ENCODE measurements around the gene CRYBA1. TPM values are rescaled to one million over a fixed set of nuclear protein-coding genes. Genes with fewer than 3 reads are reported as not detected.

CRYBA1 gene
- total RNA-seq, 2 experiments from 2014 or later, result not detected

DNA sequence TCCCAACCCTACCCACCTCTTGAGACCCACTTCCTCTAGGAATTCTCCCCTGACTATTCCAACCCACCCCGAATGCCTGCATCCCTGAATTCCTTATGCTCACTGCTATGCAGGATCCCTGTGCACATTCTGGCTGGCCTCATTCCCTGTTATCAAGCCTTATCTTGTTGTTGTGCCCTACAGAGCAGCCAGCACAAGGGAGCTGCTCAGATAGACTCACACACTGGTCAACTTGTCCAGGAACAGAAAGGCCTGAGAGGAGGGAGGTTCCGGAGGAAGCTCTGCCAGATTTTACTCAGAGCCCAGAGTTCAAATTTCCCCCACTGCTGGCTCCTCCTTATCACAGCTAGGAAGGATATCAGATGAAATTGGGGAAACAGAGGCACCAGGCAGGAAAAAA, 41.6 kb upstream of the CRYBA1 start:
- H3K4me3 Mint-ChIP-seq, result no peak overlapping the region
- no peaks in the 10 kb centered on the region for H3K36me3 Mint-ChIP-seq (ENCODE audit: low read depth)
- ChIA-PET POLR2A (no interaction called here), CTCF (interaction anchor here (1.0 to 1.5 kb wide), 2 partner anchors 25 to 56 kb away, joined by 4 read pairs; partner anchors contain the start of gene MYO18A)
- no peaks in the 10 kb centered on the region for H3K9me3 Mint-ChIP-seq
- Histone ChIP-seq H3K4me1 (ENCODE audit: insufficient read depth, low read length) (no peaks in the 10 kb centered on the region), H3K27me3 (ENCODE audit: control insufficient read depth in 1 of 2, insufficient read depth in 2 of 2, low read length in 2 of 2) (no peaks in the 10 kb centered on the region), H3K36me3 (ENCODE audit: insufficient read depth, low read length) (no peaks in the 10 kb centered on the region), H3K4me3 (ENCODE audit: low read length) (no peak overlapping the region), H3K9me3 (ENCODE audit: control insufficient read depth in 1 of 2, insufficient read depth in 1 of 2, low read length in 2 of 2) (no peaks in the 10 kb centered on the region), H3K27ac (ENCODE audit: low read depth in 1 of 2, low read length in 2 of 2) (no peak overlapping the region)
- peaks cover 5% of the 10 kb centered on the region for H3K27me3 Mint-ChIP-seq
- DNase-seq (no peak), ATAC-seq (ENCODE audit: poor library complexity) (no peak)
- TF ChIP-seq, protein P1, sequence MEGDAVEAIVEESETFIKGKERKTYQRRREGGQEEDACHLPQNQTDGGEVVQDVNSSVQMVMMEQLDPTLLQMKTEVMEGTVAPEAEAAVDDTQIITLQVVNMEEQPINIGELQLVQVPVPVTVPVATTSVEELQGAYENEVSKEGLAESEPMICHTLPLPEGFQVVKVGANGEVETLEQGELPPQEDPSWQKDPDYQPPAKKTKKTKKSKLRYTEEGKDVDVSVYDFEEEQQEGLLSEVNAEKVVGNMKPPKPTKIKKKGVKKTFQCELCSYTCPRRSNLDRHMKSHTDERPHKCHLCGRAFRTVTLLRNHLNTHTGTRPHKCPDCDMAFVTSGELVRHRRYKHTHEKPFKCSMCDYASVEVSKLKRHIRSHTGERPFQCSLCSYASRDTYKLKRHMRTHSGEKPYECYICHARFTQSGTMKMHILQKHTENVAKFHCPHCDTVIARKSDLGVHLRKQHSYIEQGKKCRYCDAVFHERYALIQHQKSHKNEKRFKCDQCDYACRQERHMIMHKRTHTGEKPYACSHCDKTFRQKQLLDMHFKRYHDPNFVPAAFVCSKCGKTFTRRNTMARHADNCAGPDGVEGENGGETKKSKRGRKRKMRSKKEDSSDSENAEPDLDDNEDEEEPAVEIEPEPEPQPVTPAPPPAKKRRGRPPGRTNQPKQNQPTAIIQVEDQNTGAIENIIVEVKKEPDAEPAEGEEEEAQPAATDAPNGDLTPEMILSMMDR (IDR thresholded peaks at IDR 0.05), result no peak
- intact Hi-C loops (cut with DNase I, micrococcal nuclease), result no loop called here
- no peaks in the 10 kb centered on the region for H3K4me1 Mint-ChIP-seq (ENCODE audit: low read depth)
- no peak overlapping the region for H3K27ac Mint-ChIP-seq

DNA sequence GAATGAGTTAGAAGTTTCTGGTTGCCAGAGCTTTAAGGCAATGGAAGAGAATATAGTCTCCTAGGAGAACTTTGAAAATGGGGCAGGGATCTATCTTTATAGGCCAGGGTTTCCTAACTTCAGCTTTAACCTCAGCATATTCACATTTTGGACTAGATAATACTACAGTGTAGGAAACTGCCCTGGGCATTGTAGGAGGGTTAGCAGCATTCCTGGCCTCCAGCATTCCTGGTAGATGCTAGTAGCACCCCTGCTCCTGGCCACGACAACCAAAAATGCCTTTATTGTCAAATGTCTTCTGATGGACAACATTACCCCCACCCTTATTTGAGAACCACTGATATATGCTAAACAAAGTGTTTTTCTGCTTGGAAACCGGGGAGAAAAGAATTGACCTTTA, 38.7 kb upstream of the CRYBA1 start:
- no peaks in the 10 kb centered on the region for H3K36me3 ChIP-seq (ENCODE audit: insufficient read depth, low read length)

DNA sequence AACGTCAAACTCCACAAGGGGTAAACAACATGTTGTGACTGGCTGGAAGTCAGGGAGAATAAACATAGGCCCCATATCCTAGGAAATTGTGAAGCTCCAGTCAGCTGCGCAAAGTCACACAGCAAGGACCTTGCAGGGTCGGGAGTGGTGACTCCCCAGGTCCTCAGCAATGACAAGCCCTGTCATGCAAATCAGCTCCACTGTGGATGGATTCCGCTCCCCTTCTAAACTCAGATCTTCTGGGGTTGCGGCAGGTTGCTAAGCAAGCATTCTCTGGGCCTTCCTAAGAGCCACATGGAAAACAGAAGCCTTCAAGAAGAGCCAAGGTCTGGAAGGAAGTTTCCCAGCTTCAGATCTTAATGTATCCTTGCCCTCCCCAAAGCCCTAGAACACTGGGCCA, 37.6 kb upstream of the CRYBA1 start:
- POLR2A ChIA-PET, result no interaction called here
- Histone ChIP-seq H3K4me1 (ENCODE audit: insufficient read depth, low read length) (no peaks in the 10 kb centered on the region), H3K4me3 (ENCODE audit: low read length) (no peak overlapping the region), H3K27ac (ENCODE audit: low read depth in 1 of 2, low read length in 2 of 2) (no peak overlapping the region), H3K36me3 (ENCODE audit: insufficient read depth, low read length) (no peaks in the 10 kb centered on the region), H3K27me3 (ENCODE audit: control insufficient read depth in 1 of 2, insufficient read depth in 2 of 2, low read length in 2 of 2) (no peaks in the 10 kb centered on the region), H3K9me3 (ENCODE audit: control insufficient read depth in 1 of 2, insufficient read depth in 1 of 2, low read length in 2 of 2) (no peaks in the 10 kb centered on the region)
- Mint-ChIP-seq H3K27me3 (peaks cover 2% of the 10 kb centered on the region), H3K36me3 (ENCODE audit: low read depth) (no peaks in the 10 kb centered on the region), H3K4me3 (no peak overlapping the region), H3K27ac (no peak overlapping the region), H3K4me1 (ENCODE audit: low read depth) (no peaks in the 10 kb centered on the region), H3K9me3 (no peaks in the 10 kb centered on the region)
- ATAC-seq (ENCODE audit: poor library complexity) (no peak), DNase-seq (no peak)
- TF ChIP-seq, protein P1 (IDR thresholded peaks at IDR 0.05), result no peak
- intact Hi-C loops (cut with DNase I, micrococcal nuclease), result no loop called here
- CTCF ChIA-PET, result interaction anchor here (1.8 kb wide), 1 partner anchor 60 kb away, joined by 6 read pairs; no protein-coding TSS in a partner anchor

More for the DNA sequence above, 38.7 kb upstream of the CRYBA1 start:
- no peaks in the 10 kb centered on the region for H3K4me1 Mint-ChIP-seq (ENCODE audit: low read depth)
- intact Hi-C loops (cut with DNase I, micrococcal nuclease), result no loop called here
- DNase-seq (no peak), ATAC-seq (ENCODE audit: poor library complexity) (no peak)
- Histone ChIP-seq H3K4me3 (ENCODE audit: low read length) (no peak overlapping the region), H3K9me3 (ENCODE audit: control insufficient read depth in 1 of 2, insufficient read depth in 1 of 2, low read length in 2 of 2) (no peaks in the 10 kb centered on the region), H3K27me3 (ENCODE audit: control insufficient read depth in 1 of 2, insufficient read depth in 2 of 2, low read length in 2 of 2) (no peaks in the 10 kb centered on the region), H3K27ac (ENCODE audit: low read depth in 1 of 2, low read length in 2 of 2) (no peak overlapping the region), H3K4me1 (ENCODE audit: insufficient read depth, low read length) (no peaks in the 10 kb centered on the region)
- CTCF ChIA-PET, result no interaction called here
- H3K9me3 Mint-ChIP-seq, result no peaks in the 10 kb centered on the region
- no peaks in the 10 kb centered on the region for H3K36me3 Mint-ChIP-seq (ENCODE audit: low read depth)
- TF ChIP-seq, protein P1 (IDR thresholded peaks at IDR 0.05), result no peak
- no peak overlapping the region for H3K4me3 Mint-ChIP-seq
- POLR2A ChIA-PET, result no interaction called here
- H3K27me3 Mint-ChIP-seq, result peaks cover 5% of the 10 kb centered on the region
- H3K27ac Mint-ChIP-seq, result no peak overlapping the region
